ENCODE results near the gene PNRC1. TPM values are rescaled to one million over a fixed set of nuclear protein-coding genes. Genes with fewer than 3 reads are reported as not detected.

The PNRC1 gene
- polyA plus RNA-seq, 1 of the 3 experiments (the other 2 are of a cell fraction), result 7.8 TPM

DNA sequence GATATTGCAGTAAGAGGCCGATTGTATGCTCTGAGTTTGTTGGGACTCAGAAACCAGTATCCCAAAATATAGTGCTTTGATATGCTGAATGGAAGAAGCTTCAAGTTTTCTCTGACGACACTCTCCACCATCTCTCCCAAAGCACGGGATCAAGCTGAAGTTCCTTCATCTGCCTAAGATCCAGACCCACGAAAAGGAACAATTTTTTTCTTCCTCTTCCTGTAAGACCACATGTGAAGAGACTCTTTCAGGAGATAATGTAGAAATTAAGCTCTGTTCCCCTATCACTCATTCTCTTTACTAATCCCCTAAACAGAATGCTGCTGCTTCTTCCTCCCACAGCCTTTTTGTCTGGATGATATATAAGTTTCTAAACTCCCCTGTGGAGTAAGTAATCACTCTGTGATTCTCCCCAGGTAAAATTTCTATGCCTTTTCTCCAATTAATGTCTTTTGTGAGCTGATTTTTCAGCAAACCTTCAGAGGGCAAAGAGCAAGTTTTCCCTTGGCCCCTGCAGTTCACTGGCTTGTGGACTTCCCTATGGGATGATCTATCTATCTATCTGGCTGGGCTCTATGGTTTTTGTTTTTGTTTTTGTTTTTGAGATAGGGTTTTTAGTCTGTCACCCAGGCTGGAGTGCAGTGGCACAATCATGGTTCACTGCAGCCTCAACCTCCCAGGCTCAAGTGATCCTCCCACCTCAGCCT lies 13.5 kb upstream of the PNRC1 start:
- 75% methylated on average over 4 of the region's 4 CpGs for WGBS (ENCODE audit: low lambda C conversion rate)
- Histone ChIP-seq H3K4me1 (ENCODE audit: control insufficient read depth in 1 of 2, insufficient read depth in 2 of 2, low read depth in 1 of 2, low read length in 1 of 2) (no peaks in the 10 kb centered on the region), H3K9me3 (no peaks in the 10 kb centered on the region), H3K27me3 (ENCODE audit: insufficient read depth) (no peaks in the 10 kb centered on the region), H3K4me2 (no peak overlapping the region), H2AFZ (ENCODE audit: low read depth) (no peak overlapping the region), H3K36me3 (replicated peaks in 1 of 2; ENCODE audit: control insufficient read depth in 1 of 2, insufficient read depth in 2 of 2, low read length in 1 of 2) (no peaks in the 10 kb centered on the region), H3K79me2 (ENCODE audit: insufficient read depth) (no peaks in the 10 kb centered on the region), H4K20me1 (ENCODE audit: insufficient read depth) (no peaks in the 10 kb centered on the region), H3K27ac (ENCODE audit: low read depth in 2 of 2, low read length in 1 of 2) (no peak overlapping the region), H3F3A (replicated peaks; ENCODE audit: insufficient read depth) (no peaks in the 10 kb centered on the region), H3K9me2 (no peaks in the 10 kb centered on the region), H3K9ac (no peak overlapping the region), H3K4me3 (ENCODE audit: low read depth in 2 of 2, low read length in 1 of 2) (no peak overlapping the region)
- DNase-seq, result no peak
- TF ChIP-seq TCF12 (IDR thresholded peaks at IDR 0.05), result no peak
- TF ChIP-seq NRF1 (IDR thresholded peaks at IDR 0.05; ENCODE audit: low read depth, low read length), result no peak
- TF ChIP-seq GABPA (IDR thresholded peaks at IDR 0.05; ENCODE audit: low read depth), result no peak
- TF ChIP-seq, protein P1, sequence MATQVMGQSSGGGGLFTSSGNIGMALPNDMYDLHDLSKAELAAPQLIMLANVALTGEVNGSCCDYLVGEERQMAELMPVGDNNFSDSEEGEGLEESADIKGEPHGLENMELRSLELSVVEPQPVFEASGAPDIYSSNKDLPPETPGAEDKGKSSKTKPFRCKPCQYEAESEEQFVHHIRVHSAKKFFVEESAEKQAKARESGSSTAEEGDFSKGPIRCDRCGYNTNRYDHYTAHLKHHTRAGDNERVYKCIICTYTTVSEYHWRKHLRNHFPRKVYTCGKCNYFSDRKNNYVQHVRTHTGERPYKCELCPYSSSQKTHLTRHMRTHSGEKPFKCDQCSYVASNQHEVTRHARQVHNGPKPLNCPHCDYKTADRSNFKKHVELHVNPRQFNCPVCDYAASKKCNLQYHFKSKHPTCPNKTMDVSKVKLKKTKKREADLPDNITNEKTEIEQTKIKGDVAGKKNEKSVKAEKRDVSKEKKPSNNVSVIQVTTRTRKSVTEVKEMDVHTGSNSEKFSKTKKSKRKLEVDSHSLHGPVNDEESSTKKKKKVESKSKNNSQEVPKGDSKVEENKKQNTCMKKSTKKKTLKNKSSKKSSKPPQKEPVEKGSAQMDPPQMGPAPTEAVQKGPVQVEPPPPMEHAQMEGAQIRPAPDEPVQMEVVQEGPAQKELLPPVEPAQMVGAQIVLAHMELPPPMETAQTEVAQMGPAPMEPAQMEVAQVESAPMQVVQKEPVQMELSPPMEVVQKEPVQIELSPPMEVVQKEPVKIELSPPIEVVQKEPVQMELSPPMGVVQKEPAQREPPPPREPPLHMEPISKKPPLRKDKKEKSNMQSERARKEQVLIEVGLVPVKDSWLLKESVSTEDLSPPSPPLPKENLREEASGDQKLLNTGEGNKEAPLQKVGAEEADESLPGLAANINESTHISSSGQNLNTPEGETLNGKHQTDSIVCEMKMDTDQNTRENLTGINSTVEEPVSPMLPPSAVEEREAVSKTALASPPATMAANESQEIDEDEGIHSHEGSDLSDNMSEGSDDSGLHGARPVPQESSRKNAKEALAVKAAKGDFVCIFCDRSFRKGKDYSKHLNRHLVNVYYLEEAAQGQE (IDR thresholded peaks at IDR 0.05; ENCODE audit: low read depth, low read length), result no peak
- no peak for TF ChIP-seq SMC3 (IDR thresholded peaks at IDR 0.05; ENCODE audit: low read depth, low read length)
- TF ChIP-seq RCOR1 (IDR thresholded peaks at IDR 0.05; ENCODE audit: low read length), result no peak
- TF ChIP-seq FOXJ3 (CRISPR knock-in tag; IDR thresholded peaks at IDR 0.05), result no peak
- TF ChIP-seq, protein P2, sequence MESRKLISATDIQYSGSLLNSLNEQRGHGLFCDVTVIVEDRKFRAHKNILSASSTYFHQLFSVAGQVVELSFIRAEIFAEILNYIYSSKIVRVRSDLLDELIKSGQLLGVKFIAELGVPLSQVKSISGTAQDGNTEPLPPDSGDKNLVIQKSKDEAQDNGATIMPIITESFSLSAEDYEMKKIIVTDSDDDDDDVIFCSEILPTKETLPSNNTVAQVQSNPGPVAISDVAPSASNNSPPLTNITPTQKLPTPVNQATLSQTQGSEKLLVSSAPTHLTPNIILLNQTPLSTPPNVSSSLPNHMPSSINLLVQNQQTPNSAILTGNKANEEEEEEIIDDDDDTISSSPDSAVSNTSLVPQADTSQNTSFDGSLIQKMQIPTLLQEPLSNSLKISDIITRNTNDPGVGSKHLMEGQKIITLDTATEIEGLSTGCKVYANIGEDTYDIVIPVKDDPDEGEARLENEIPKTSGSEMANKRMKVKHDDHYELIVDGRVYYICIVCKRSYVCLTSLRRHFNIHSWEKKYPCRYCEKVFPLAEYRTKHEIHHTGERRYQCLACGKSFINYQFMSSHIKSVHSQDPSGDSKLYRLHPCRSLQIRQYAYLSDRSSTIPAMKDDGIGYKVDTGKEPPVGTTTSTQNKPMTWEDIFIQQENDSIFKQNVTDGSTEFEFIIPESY (IDR thresholded peaks at IDR 0.05; ENCODE audit: borderline replicate concordance, low read depth), result no peak
- no peak for TF ChIP-seq JUND (IDR thresholded peaks at IDR 0.05)
- no peak for TF ChIP-seq FOXM1 (IDR thresholded peaks at IDR 0.05; ENCODE audit: low read depth)
- TF ChIP-seq, protein P3, sequence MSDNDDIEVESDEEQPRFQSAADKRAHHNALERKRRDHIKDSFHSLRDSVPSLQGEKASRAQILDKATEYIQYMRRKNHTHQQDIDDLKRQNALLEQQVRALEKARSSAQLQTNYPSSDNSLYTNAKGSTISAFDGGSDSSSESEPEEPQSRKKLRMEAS (IDR thresholded peaks at IDR 0.05; ENCODE audit: low read depth), result no peak
- no peak for TF ChIP-seq POLR2AphosphoS5 (IDR thresholded peaks at IDR 0.05; ENCODE audit: low read depth, low read length)
- TF ChIP-seq EZH2phosphoT487 (IDR thresholded peaks at IDR 0.05; ENCODE audit: borderline replicate concordance, low read depth), result no peak
- no peak for TF ChIP-seq FOSL2 (IDR thresholded peaks at IDR 0.05; ENCODE audit: borderline replicate concordance, low read depth)
- TF ChIP-seq MEF2A (IDR thresholded peaks at IDR 0.05; ENCODE audit: borderline replicate concordance, low read depth), result no peak
- no peak for TF ChIP-seq EP300 (IDR thresholded peaks at IDR 0.05; ENCODE audit: borderline replicate concordance in 1 of 2, low read depth in 1 of 2, low read length in 1 of 2)
- TF ChIP-seq, protein P4, sequence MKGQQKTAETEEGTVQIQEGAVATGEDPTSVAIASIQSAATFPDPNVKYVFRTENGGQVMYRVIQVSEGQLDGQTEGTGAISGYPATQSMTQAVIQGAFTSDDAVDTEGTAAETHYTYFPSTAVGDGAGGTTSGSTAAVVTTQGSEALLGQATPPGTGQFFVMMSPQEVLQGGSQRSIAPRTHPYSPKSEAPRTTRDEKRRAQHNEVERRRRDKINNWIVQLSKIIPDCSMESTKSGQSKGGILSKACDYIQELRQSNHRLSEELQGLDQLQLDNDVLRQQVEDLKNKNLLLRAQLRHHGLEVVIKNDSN (IDR thresholded peaks at IDR 0.05; ENCODE audit: borderline replicate concordance, low read depth), result no peak
- no peak for TF ChIP-seq ELF1 (IDR thresholded peaks at IDR 0.05)
- ChIA-PET CTCF (interaction anchor here (2.1 to 2.2 kb wide), 2 partner anchors 11 to 14 kb away, joined by 5 read pairs; partner anchors contain the start of gene PNRC1), POLR2A (no interaction called here)
